K562 (cell line): ENCODE measurements around the gene ANK2. TPM values are rescaled to one million over a fixed set of nuclear protein-coding genes. Genes with fewer than 3 reads are reported as not detected.

Source experiments
- ATAC-seq: fragments of 200-7000 bp; cut with Tn5 transposase; 3 replicates; pipeline ENCODE4 v1.9.1; 2020; ENCODE audit warnings: moderate library complexity
- BruUV-seq: library from RNA; stranded (reverse); fragments of 400-500 nt; replicated peaks from 2 replicates; lab custom pipeline; 2021; lab: Mats Ljungman, UMichigan
- CTCF ChIA-PET: fragments of 300-600 bp; formaldehyde crosslinking; extraction: SDS; loops from one replicate; lab custom pipeline; 2021; ENCODE audit warnings: low intra/inter-chr PET ratio; lab: Yijun Ruan, JAX
- POLR2A ChIA-PET: fragments of 300-600, 350-650 bp; sonication (Branson Sonifier 250); formaldehyde crosslinking; extraction: SDS; loops from one replicate; lab custom pipeline; 2021; ENCODE audit warnings: antibody characterized with exemption, inconsistent platforms; lab: Yijun Ruan, JAX
- DNase-seq, 4 experiments: peaks; one replicate each; pipeline versions ENCODE4 v3.0.0 to v3.0.0-alpha.2; 2011 to 2018; ENCODE audit warnings: low spot score in 3 of 4, mixed read lengths in 3 of 4; ENCODE audit errors: extremely low read depth in 1 of 4
- FAIRE-seq: peaks from 2 replicates; lab custom pipeline; 2011; peaks lifted over from hg19 to GRCh38; lab: Jason Lieb, UNC
- H2AFZ ChIP-seq: 2 replicates; pipeline ENCODE4 v1.6.0; 2011; ENCODE audit warnings: low read depth, low read length, control low read depth, inconsistent platforms
- H3K27ac ChIP-seq: fragments of 200-600 bp; 3 replicates; pipeline ENCODE4 v1.8.0; 2011; ENCODE audit warnings: low read depth, mild to moderate bottlenecking, control low read depth, inconsistent platforms, low read length, moderate library complexity, mixed read lengths; ENCODE audit errors: extremely low read depth
- H3K27me3 ChIP-seq, 2 experiments: fragments of 300-600 bp in 1 of 2; 2 replicates in 1 of 2; 3 replicates in 1 of 2; pipeline versions ENCODE4 v1.6.0 to v1.8.0; 2011; ENCODE audit warnings: inconsistent platforms in 2 of 2, low read length in 2 of 2, mild to moderate bottlenecking in 1 of 2, mixed read lengths in 1 of 2, moderate library complexity in 1 of 2; ENCODE audit not compliant: control insufficient read depth in 2 of 2, insufficient read depth in 2 of 2
- H3K36me3 ChIP-seq: fragments of 300-600 bp; 3 replicates; pipeline ENCODE4 v1.8.0; 2011; ENCODE audit warnings: mild to moderate bottlenecking, low read length, inconsistent platforms; ENCODE audit not compliant: control insufficient read depth, insufficient read depth
- H3K4me1 ChIP-seq, 2 experiments: fragments of 200-600 bp in 1 of 2; replicated peaks in 1 of 2; 2 replicates in 1 of 2; 3 replicates in 1 of 2; pipeline versions ENCODE4 v1.5.1 to v1.8.0; 2011; ENCODE audit warnings: inconsistent platforms in 2 of 2, low read length in 2 of 2, mild to moderate bottlenecking in 1 of 2, mixed read lengths in 1 of 2, moderate library complexity in 1 of 2; ENCODE audit not compliant: control insufficient read depth in 2 of 2, insufficient read depth in 2 of 2
- H3K4me2 ChIP-seq: 2 replicates; pipeline ENCODE4 v1.6.1; 2011; ENCODE audit warnings: low read length, control low read depth, inconsistent platforms, mixed read lengths; ENCODE audit not compliant: insufficient read depth
- H3K4me3 ChIP-seq: fragments of 200-600 bp; sonication (generic), shearing (Covaris generic); 2 replicates; pipeline ENCODE4 v1.5.1; 2016; ENCODE audit warnings: control low read depth, inconsistent platforms
- H3K79me2 ChIP-seq: fragments of 200-600 bp; 3 replicates; pipeline ENCODE4 v1.8.0; 2011; ENCODE audit warnings: low read length, inconsistent platforms; ENCODE audit not compliant: control insufficient read depth, insufficient read depth
- H3K9ac ChIP-seq, 2 experiments: 2 replicates each; pipeline versions ENCODE4 v1.6.0 to v1.6.1; 2011; ENCODE audit warnings: low read depth in 2 of 2, low read length in 2 of 2, control low read depth in 1 of 2, inconsistent platforms in 1 of 2, mild to moderate bottlenecking in 1 of 2, mixed read lengths in 1 of 2; ENCODE audit not compliant: insufficient read depth in 1 of 2
- H3K9me1 ChIP-seq: one replicate; pipeline ENCODE4 v1.6.0; 2011; ENCODE audit warnings: inconsistent platforms, mild to moderate bottlenecking, low read length, moderate library complexity; ENCODE audit not compliant: control insufficient read depth, insufficient read depth
- H3K9me3 ChIP-seq: replicated peaks from 2 replicates; pipeline ENCODE4 v1.5.1; 2011; ENCODE audit warnings: low read depth, low read length, inconsistent platforms; ENCODE audit not compliant: control insufficient read depth, insufficient read depth
- H4K20me1 ChIP-seq: replicated peaks from 2 replicates; pipeline ENCODE4 v1.6.1; 2011; ENCODE audit warnings: low read length, inconsistent platforms, mixed read lengths; ENCODE audit not compliant: control insufficient read depth, insufficient read depth
- AFF1 ChIP-seq, 2 experiments: fragments of 450-650 bp; IDR thresholded peaks; 2 replicates each; pipeline ENCODE4 v1.6.1; 2018; ENCODE audit warnings: mild to moderate bottlenecking in 2 of 2, low read depth in 1 of 2; ENCODE audit not compliant: partially characterized antibody in 2 of 2
- ARID2 ChIP-seq: fragments of 450-650 bp; IDR thresholded peaks from 2 replicates; pipeline ENCODE4 v1.6.1; 2017; ENCODE audit warnings: antibody characterized with exemption, mild to moderate bottlenecking
- CSDE1 ChIP-seq, 2 experiments: fragments of 450-650 bp; IDR thresholded peaks; 2 replicates each; pipeline ENCODE4 v1.6.1; 2016; ENCODE audit warnings: mild to moderate bottlenecking in 1 of 2
- DDX20 ChIP-seq: fragments of 450-650 bp; IDR thresholded peaks from 2 replicates; pipeline ENCODE4 v1.6.1; 2016; ENCODE audit warnings: missing genetic modification characterization, low read depth, mild to moderate bottlenecking, missing compliant biosample characterization, moderate library complexity
- ILK ChIP-seq: fragments of 450-650 bp; IDR thresholded peaks from 2 replicates; pipeline ENCODE4 v1.6.1; 2016; ENCODE audit warnings: missing genetic modification characterization, low read depth, mild to moderate bottlenecking, missing compliant biosample characterization, moderate library complexity, borderline replicate concordance
- MECOM ChIP-seq: fragments of 250-450 bp; sonication (Bioruptor Pico); IDR thresholded peaks from 2 replicates; pipeline ENCODE4 v1.8.0; 2022; ENCODE audit warnings: inconsistent platforms
- NR3C1 ChIP-seq: sonication (generic); formaldehyde crosslinking; IDR thresholded peaks from 2 replicates; pipeline ENCODE4 v1.8.1; 2022; ENCODE audit warnings: missing genetic modification reagents
- SAFB ChIP-seq: fragments of 200-400 bp; formaldehyde crosslinking; IDR thresholded peaks from 2 replicates; pipeline ENCODE4 v1.6.1; 2017; ENCODE audit warnings: low read depth, low read length, borderline replicate concordance
- TCF15 ChIP-seq: fragments of 250-450 bp; sonication (Bioruptor Pico); IDR thresholded peaks from 2 replicates; pipeline ENCODE4 v1.8.0; 2022; ENCODE audit warnings: moderate library complexity, mild to moderate bottlenecking, inconsistent platforms
- ZNF431 ChIP-seq: sonication (generic); formaldehyde crosslinking; IDR thresholded peaks from 2 replicates; pipeline ENCODE4 v1.8.0; 2022; ENCODE audit warnings: mild to moderate bottlenecking, missing genetic modification reagents
- WGBS: fragments of 100-300 bp; shearing (Covaris generic); methylation state at CpG from one replicate; pipeline ENCODE4 v1.1.6; 2016; ENCODE audit warnings: low coverage, mixed read lengths; ENCODE audit not compliant: insufficient coverage; ENCODE audit errors: missing lambda C conversion rate; 5-methylcytosine and 5-hydroxymethylcytosine counted together
- in situ Hi-C: fragments of 300-500 bp; cut with MboI; formaldehyde crosslinking; loops from 4 replicates; pipeline ENCODE4 v1.15.0; 2018; ENCODE audit warnings: inconsistent platforms, mixed read lengths
- intact Hi-C: fragments of 100-400 bp; cut with micrococcal nuclease; formaldehyde crosslinking; loops from 2 replicates; pipeline ENCODE4 v1.14.2; 2022
- polyA plus RNA-seq, 8 experiments: library from polyadenylated mRNA; depleted of rRNA in 4 of 8; stranded (reverse) in 5 of 8; unstranded in 3 of 8; fragments of >200 nt; fragmentation: Nextera tagmentation in 2 of 8; fragmentation: Illumina TruSeq in 1 of 8; extraction: Ambion mirVana in 2 of 8; extraction: Trizol in 1 of 8; gene quantifications; 2 replicates each; pipeline versions ENCODE4 v1.2.1 to v1.2.3, GENCODE V29; 2011 to 2014; ENCODE audit warnings: inconsistent platforms in 1 of 8, missing spikeins in 1 of 8
- total RNA-seq, 7 experiments: library from RNA; depleted of rRNA in 6 of 7; stranded (reverse); fragments of >200 nt in 6 of 7; fragmentation: Illumina TruSeq in 2 of 7; extraction: Trizol in 2 of 7; gene quantifications; 2 replicates each; pipeline versions ENCODE4 v1.2.1 to v1.2.3, GENCODE V29; 2011 to 2021; ENCODE audit warnings: low replicate concordance in 1 of 7
- TF ChIP-seq, protein P1 (sequence below): sonication (generic); formaldehyde crosslinking; IDR thresholded peaks from 2 replicates; pipeline ENCODE4 v1.4.0; 2020; ENCODE audit warnings: mild to moderate bottlenecking, missing genetic modification reagents
- TF ChIP-seq, protein P2 (sequence below): fragments of 450-650 bp; formaldehyde crosslinking; IDR thresholded peaks from 2 replicates; pipeline ENCODE4 v1.4.0; 2022; ENCODE audit warnings: missing genetic modification characterization
- TF ChIP-seq, protein P3 (sequence below): sonication (generic); formaldehyde crosslinking; IDR thresholded peaks from 2 replicates; pipeline ENCODE4 v1.8.0; 2022; ENCODE audit warnings: mild to moderate bottlenecking, missing genetic modification reagents

The ANK2 gene
- total and polyA plus RNA-seq, 9 of the 15 experiments (the other 6 are each of a cell fraction or from before 2014, with no cell fraction given) = 0.07 to 0.24 TPM; not detected in 7

DNA sequence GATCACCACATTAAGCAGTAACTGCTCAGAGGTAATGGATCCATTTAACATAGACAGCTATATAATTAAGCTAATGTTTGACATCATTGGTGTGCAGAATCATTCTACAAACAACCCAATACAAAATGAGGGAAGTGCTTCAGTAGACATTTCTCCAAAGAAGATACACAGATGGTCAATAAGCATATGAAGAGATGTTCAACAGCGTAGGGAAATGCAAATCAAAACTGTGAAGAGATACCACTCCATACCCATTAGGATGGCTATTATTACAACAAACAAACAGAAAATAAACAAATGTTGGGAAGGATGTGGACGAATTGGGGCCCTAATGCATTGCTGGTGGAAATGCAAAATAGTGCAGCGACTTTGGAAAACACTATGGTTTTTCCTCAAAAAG lies 294.6 kb downstream of the ANK2 start (continued):
- no peak for TF ChIP-seq MECOM (CRISPR knock-in tag)

DNA sequence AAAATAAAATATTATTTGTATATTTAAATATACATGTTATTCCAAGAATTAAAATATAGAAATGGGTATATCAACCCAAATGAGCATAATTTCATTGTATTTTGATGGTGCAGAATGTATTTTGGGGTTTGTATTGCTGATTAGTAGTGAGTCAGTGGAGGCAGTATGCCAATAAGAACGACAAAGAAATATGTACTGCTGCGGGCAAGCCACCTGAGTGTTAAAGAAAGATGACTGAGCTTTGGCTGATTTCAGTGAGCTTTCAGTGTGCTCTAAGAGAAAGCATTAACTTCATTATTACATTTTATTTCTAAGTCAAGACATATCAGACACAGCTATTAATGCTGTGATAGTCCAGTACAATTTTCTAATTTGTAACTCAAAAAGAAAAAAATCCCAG lies 297.8 kb downstream of the ANK2 start:
- H3K4me3 ChIP-seq = no peak overlapping the region
- no peak for FAIRE-seq
- in situ Hi-C loops = no loop called here
- DNase-seq = no peak
- H4K20me1 ChIP-seq = no peaks in the 10 kb centered on the region
- ChIA-PET CTCF (no interaction called here), POLR2A (no interaction called here)
- H3K9me3 ChIP-seq = no peaks in the 10 kb centered on the region
- intact Hi-C loops = no loop called here
- no peaks in the 10 kb centered on the region for H3K27me3 ChIP-seq
- H3K4me1 ChIP-seq = no peaks in the 10 kb centered on the region
- 0% methylated on average over 2 of the region's 2 CpGs for WGBS
- H3K9ac ChIP-seq = no peak overlapping the region
- ATAC-seq = no peak
- no peak overlapping the region for H3K27ac ChIP-seq
- no TSS peak for BruUV-seq
- no peaks in the 10 kb centered on the region for H3K36me3 ChIP-seq
- H3K79me2 ChIP-seq = no peaks in the 10 kb centered on the region
- H2AFZ ChIP-seq = no peak overlapping the region
- no peak overlapping the region for H3K4me2 ChIP-seq
- no peaks in the 10 kb centered on the region for H3K9me1 ChIP-seq
- TF ChIP-seq, protein P1, sequence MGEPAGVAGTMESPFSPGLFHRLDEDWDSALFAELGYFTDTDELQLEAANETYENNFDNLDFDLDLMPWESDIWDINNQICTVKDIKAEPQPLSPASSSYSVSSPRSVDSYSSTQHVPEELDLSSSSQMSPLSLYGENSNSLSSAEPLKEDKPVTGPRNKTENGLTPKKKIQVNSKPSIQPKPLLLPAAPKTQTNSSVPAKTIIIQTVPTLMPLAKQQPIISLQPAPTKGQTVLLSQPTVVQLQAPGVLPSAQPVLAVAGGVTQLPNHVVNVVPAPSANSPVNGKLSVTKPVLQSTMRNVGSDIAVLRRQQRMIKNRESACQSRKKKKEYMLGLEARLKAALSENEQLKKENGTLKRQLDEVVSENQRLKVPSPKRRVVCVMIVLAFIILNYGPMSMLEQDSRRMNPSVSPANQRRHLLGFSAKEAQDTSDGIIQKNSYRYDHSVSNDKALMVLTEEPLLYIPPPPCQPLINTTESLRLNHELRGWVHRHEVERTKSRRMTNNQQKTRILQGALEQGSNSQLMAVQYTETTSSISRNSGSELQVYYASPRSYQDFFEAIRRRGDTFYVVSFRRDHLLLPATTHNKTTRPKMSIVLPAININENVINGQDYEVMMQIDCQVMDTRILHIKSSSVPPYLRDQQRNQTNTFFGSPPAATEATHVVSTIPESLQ (CRISPR knock-in tag) = no peak
- TF ChIP-seq NR3C1 (CRISPR knock-in tag) = no peak
- TF ChIP-seq TCF15 (CRISPR knock-in tag) = no peak
- TF ChIP-seq ILK (tag) = no peak
- TF ChIP-seq, protein P2, sequence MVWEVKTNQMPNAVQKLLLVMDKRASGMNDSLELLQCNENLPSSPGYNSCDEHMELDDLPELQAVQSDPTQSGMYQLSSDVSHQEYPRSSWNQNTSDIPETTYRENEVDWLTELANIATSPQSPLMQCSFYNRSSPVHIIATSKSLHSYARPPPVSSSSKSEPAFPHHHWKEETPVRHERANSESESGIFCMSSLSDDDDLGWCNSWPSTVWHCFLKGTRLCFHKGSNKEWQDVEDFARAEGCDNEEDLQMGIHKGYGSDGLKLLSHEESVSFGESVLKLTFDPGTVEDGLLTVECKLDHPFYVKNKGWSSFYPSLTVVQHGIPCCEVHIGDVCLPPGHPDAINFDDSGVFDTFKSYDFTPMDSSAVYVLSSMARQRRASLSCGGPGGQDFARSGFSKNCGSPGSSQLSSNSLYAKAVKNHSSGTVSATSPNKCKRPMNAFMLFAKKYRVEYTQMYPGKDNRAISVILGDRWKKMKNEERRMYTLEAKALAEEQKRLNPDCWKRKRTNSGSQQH (CRISPR knock-in tag) = no peak
- no peak for TF ChIP-seq AFF1 (IDR thresholded peaks at IDR 0.05; ENCODE audit: low read depth in 1 of 2, partially characterized antibody in 2 of 2)
- no peak for TF ChIP-seq SAFB
- TF ChIP-seq ARID2 = no peak
- TF ChIP-seq, protein P3, sequence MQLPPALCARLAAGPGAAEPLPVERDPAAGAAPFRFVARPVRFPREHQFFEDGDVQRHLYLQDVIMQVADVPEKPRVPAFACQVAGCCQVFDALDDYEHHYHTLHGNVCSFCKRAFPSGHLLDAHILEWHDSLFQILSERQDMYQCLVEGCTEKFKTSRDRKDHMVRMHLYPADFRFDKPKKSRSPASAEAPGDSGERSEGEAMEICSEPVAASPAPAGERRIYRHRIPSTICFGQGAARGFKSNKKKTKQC = no peak
- no peak for TF ChIP-seq ZNF431 (CRISPR knock-in tag)
- no peak for TF ChIP-seq DDX20 (tag)
- no peak for TF ChIP-seq CSDE1 (IDR thresholded peaks at IDR 0.05)
